WTC11 (cell line): Measurements from ENCODE around the gene SPRYD3. TPM values are rescaled to one million over a fixed set of nuclear protein-coding genes. Genes with fewer than 3 reads are reported as not detected.

ENCODE experiments used
- ATAC-seq: fragments of 200-7000 bp; cut with Tn5 transposase; 2 replicates; pipeline ENCODE4 v1.10.0; 2021; ENCODE audit warnings: mild to moderate bottlenecking, moderate library complexity
- CTCF ChIA-PET: fragments of 300-600 bp; sonication (Branson Sonifier 250); formaldehyde crosslinking; loops from one replicate; lab custom pipeline; 2021; ENCODE audit warnings: antibody characterized with exemption; lab: Charles Lee
- POLR2A ChIA-PET: fragments of 350-600 bp; sonication (Branson Sonifier 250); formaldehyde crosslinking; loops from one replicate; lab custom pipeline; 2021; ENCODE audit warnings: antibody characterized with exemption; lab: Charles Lee
- DNase-seq: peaks from one replicate; pipeline ENCODE4 v3.0.0; 2021; ENCODE audit warnings: low spot score
- H3K27ac Mint-ChIP-seq: 2 replicates; pipeline ENCODE4 v1.8.0; 2021; ENCODE audit warnings: mixed read lengths
- H3K27me3 Mint-ChIP-seq: 2 replicates; pipeline ENCODE4 v1.8.0; 2021; ENCODE audit warnings: low read depth, mild to moderate bottlenecking, moderate library complexity, mixed read lengths
- H3K36me3 Mint-ChIP-seq: 2 replicates; pipeline ENCODE4 v1.8.0; 2021; ENCODE audit warnings: mixed read lengths
- H3K4me1 Mint-ChIP-seq: 2 replicates; pipeline ENCODE4 v1.8.0; 2022; ENCODE audit warnings: mixed read lengths
- H3K4me3 Mint-ChIP-seq: 2 replicates; pipeline ENCODE4 v1.8.0; 2021; ENCODE audit warnings: mild to moderate bottlenecking, moderate library complexity, mixed read lengths
- H3K9me3 Mint-ChIP-seq: 2 replicates; pipeline ENCODE4 v1.8.0; 2021; ENCODE audit warnings: mixed read lengths
- CDX4 ChIP-seq: fragments of 250-450 bp; sonication (Bioruptor Pico); IDR thresholded peaks from 2 replicates; pipeline ENCODE4 v1.9.0; 2021; ENCODE audit warnings: moderate library complexity, mild to moderate bottlenecking, inconsistent platforms, borderline replicate concordance
- E2F1 ChIP-seq: sonication (generic); formaldehyde crosslinking; IDR thresholded peaks from 2 replicates; pipeline ENCODE4 v1.8.0; 2022; ENCODE audit warnings: mild to moderate bottlenecking, missing genetic modification reagents
- FOXJ3 ChIP-seq: sonication (generic); formaldehyde crosslinking; IDR thresholded peaks from 2 replicates; pipeline ENCODE4 v1.9.0; 2021; ENCODE audit warnings: missing genetic modification reagents, mild to moderate bottlenecking, borderline replicate concordance
- SOX15 ChIP-seq: fragments of 250-450 bp; sonication (Bioruptor Pico); IDR thresholded peaks from 2 replicates; pipeline ENCODE4 v1.9.0; 2021; ENCODE audit warnings: mild to moderate bottlenecking
- TP53 ChIP-seq: sonication (generic); formaldehyde crosslinking; IDR thresholded peaks from 2 replicates; pipeline ENCODE4 v1.8.1; 2023; ENCODE audit warnings: mild to moderate bottlenecking, missing genetic modification reagents
- ZNF138 ChIP-seq: sonication (generic); formaldehyde crosslinking; conservative IDR thresholded peaks from 2 replicates; pipeline ENCODE4 v1.8.1; 2022; ENCODE audit warnings: mild to moderate bottlenecking, moderate library complexity, missing genetic modification reagents
- ZNF317 ChIP-seq: sonication (generic); formaldehyde crosslinking; IDR thresholded peaks from 2 replicates; pipeline ENCODE4 v1.8.1; 2023; ENCODE audit warnings: low read depth, mild to moderate bottlenecking, moderate library complexity, missing genetic modification reagents, borderline replicate concordance
- ZNF423 ChIP-seq: fragments of 250-450 bp; sonication (Bioruptor Pico); IDR thresholded peaks from 2 replicates; pipeline ENCODE4 v2.1.2; 2022; ENCODE audit warnings: mild to moderate bottlenecking, moderate library complexity
- total RNA-seq: library from RNA; stranded (reverse); gene quantifications from 3 replicates; pipeline ENCODE4 v1.2.3, GENCODE V29; 2021
- TF ChIP-seq, protein P1 (sequence below): fragments of 250-450 bp; sonication (Bioruptor Pico); conservative IDR thresholded peaks from 2 replicates; pipeline ENCODE4 v1.9.0; 2021; ENCODE audit warnings: mild to moderate bottlenecking
- TF ChIP-seq, protein P2 (sequence below): fragments of 250-450 bp; sonication (Bioruptor Pico); IDR thresholded peaks from 2 replicates; pipeline ENCODE4 v1.9.0; 2021; ENCODE audit warnings: mild to moderate bottlenecking
- TF ChIP-seq, protein P3 (sequence below): sonication (generic); formaldehyde crosslinking; IDR thresholded peaks from 2 replicates; pipeline ENCODE4 v1.8.1; 2022; ENCODE audit warnings: mild to moderate bottlenecking, missing genetic modification reagents, moderate library complexity, borderline replicate concordance
- TF ChIP-seq, protein P4 (sequence below): sonication (generic); formaldehyde crosslinking; IDR thresholded peaks from 2 replicates; pipeline ENCODE4 v1.8.0; 2022; ENCODE audit warnings: mild to moderate bottlenecking, missing genetic modification reagents

SPRYD3 gene
- total RNA-seq, 1 experiment from 2014 or later: 11.9 TPM

DNA sequence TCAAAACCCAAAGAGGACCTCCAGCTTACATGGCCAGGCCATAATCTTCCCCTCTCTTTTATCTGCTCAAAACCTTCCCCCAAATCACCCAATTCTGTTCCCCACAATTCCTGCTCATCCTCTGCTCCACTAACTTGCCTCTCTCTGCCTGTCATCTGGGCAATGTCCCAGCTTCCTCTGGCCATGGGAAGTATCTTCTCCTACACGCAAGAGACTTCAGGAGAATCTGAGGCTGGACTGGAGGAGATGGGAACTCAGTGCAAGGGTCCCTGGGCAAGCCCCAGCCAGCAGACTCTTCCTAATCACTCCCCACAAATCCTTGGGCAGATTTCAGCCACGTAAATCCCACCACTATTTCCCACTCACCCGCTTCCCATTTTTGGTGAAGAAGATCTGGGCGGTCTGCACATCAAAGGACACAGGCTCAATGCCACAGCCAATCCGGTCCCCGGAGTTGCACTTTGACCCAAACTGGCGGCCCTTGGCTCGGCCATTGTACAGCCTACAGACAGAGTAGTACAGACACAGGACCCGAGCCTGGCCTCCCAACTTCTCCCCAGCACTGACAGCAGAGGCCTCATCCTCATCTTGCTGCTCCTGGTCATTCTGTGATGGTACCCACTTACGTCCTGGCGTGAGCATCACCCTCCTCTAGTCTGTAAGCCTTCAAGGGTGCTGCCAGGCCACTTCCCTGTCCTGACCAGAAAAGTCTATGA is 4.7 kb downstream of the SPRYD3 start:
- DNase-seq: no peak
- Mint-ChIP-seq H3K27ac (no peak overlapping the region), H3K36me3 (peaks cover 12% of the 10 kb centered on the region; the same call in 1 of the 2 replicates), H3K27me3 (no peaks in the 10 kb centered on the region; the same call in none of the 2 replicates), H3K4me3 (no peak overlapping the region), H3K4me1 (peaks cover 27% of the 10 kb centered on the region), H3K9me3 (no peaks in the 10 kb centered on the region)
- TF ChIP-seq SOX15: no peak
- ATAC-seq: no peak
- ChIA-PET POLR2A (no interaction called here), CTCF (interaction anchor here (1.0 to 4.3 kb wide), 3 partner anchors 9 to 123 kb away, joined by 7 to 38 read pairs (median 8); partner anchors contain the start of gene IGFBP6)

DNA sequence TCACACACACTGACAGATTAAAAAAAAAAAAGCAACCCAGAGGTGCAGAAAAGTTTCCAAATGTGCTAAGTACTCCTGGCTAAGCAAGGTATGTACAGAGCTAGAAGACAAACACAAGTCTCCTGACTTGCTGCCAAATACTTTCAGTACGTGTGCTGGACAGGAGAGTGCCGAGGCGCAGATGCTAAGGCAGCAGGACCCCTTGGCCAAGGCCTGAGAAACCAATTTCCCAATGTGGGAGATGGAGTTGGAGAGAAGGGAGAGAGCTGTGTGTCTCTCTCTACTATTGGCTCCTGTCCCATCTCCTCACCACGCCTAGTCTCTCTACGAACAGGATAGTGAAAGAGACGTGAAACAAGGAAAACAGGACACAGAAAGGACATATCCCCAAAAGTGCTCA is 5.3 kb downstream of the SPRYD3 start:
- TF ChIP-seq, protein P1, sequence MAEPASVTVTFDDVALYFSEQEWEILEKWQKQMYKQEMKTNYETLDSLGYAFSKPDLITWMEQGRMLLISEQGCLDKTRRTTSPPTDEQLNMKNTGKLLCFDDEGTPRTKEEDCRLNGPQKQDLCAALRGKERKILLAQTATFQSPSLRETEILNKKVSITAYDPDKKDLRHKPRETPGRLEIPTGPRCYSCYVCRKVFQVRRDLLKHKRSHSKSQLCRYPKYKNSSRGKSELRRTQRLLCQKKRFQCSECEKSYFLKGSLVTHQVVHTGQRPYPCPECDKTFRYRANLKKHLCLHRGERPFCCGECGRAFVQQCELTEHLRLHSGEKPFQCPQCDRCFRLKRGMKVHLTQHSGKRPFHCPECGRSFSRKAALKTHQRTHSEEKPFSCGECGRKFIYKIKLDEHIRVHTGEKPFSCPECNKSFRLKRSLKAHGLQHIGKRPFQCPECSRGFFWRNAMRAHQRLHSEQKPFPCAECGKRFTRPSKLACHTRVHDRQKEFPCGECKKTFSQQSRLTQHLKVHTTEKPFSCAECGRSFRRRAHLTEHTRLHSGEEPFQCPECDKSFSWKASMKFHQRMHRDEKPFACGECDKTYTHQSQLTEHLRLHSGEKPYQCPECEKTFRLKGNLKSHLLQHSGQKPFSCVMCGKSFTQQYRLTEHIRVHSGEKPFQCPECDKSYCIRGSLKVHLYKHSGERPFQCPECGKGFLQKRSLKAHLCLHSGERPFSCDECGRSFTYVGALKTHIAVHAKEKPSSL (CRISPR knock-in tag): no peak
- no peak for TF ChIP-seq FOXJ3 (CRISPR knock-in tag)
- TF ChIP-seq, protein P2, sequence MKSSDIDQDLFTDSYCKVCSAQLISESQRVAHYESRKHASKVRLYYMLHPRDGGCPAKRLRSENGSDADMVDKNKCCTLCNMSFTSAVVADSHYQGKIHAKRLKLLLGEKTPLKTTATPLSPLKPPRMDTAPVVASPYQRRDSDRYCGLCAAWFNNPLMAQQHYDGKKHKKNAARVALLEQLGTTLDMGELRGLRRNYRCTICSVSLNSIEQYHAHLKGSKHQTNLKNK (CRISPR knock-in tag): no peak
- peaks cover 12% of the 10 kb centered on the region; the same call in 1 of the 2 replicates for H3K36me3 Mint-ChIP-seq
- POLR2A ChIA-PET: no interaction called here

GRCh38 chr12:53071591-53072551 is 7.3 kb downstream of the SPRYD3 start:
- ATAC-seq: no peak
- DNase-seq: no peak
- POLR2A ChIA-PET: no interaction called here
- Mint-ChIP-seq H3K4me1 (peaks cover 28% of the 10 kb centered on the region), H3K9me3 (no peaks in the 10 kb centered on the region), H3K27ac (no peak overlapping the region), H3K4me3 (no peak overlapping the region), H3K36me3 (peaks cover 12% of the 10 kb centered on the region; the same call in 1 of the 2 replicates), H3K27me3 (no peaks in the 10 kb centered on the region; the same call in none of the 2 replicates)
- CTCF ChIA-PET: interaction anchor here (1.0 to 7.8 kb wide), 10 partner anchors 11 to 250 kb away, joined by 3 to 97 read pairs (median 12); partner anchors contain the start of genes AAAS, IGFBP6, SOAT2 and TNS2
- TF ChIP-seq E2F1: no peak
- TF ChIP-seq ZNF423: peak; percentile 31; the same call in 1 of the 2 replicates
- TF ChIP-seq, protein P3, sequence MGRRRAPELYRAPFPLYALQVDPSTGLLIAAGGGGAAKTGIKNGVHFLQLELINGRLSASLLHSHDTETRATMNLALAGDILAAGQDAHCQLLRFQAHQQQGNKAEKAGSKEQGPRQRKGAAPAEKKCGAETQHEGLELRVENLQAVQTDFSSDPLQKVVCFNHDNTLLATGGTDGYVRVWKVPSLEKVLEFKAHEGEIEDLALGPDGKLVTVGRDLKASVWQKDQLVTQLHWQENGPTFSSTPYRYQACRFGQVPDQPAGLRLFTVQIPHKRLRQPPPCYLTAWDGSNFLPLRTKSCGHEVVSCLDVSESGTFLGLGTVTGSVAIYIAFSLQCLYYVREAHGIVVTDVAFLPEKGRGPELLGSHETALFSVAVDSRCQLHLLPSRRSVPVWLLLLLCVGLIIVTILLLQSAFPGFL: no peak

More for the DNA sequence above, 5.3 kb downstream of the SPRYD3 start:
- ATAC-seq: no peak
- DNase-seq: no peak
- no peak overlapping the region for H3K27ac Mint-ChIP-seq
- no peaks in the 10 kb centered on the region for H3K9me3 Mint-ChIP-seq
- H3K4me3 Mint-ChIP-seq: no peak overlapping the region
- CTCF ChIA-PET: interaction anchor here (1.0 to 4.3 kb wide), 3 partner anchors 8 to 124 kb away, joined by 7 to 38 read pairs (median 8); partner anchors contain the start of gene IGFBP6
- H3K27me3 Mint-ChIP-seq: no peaks in the 10 kb centered on the region; the same call in none of the 2 replicates
- peaks cover 32% of the 10 kb centered on the region for H3K4me1 Mint-ChIP-seq

- H3K4me3 Mint-ChIP-seq: no peak overlapping the region
- no peaks in the 10 kb centered on the region for H3K9me3 Mint-ChIP-seq
- H3K27ac Mint-ChIP-seq: no peak overlapping the region
- ATAC-seq (peak; percentile 15; the same call in 1 of the 2 replicates), DNase-seq (no peak)
- no peaks in the 10 kb centered on the region; the same call in none of the 2 replicates for H3K27me3 Mint-ChIP-seq
- ChIA-PET POLR2A (interaction anchor here (0.7 kb wide), 1 partner anchor 8 kb away, joined by 3 read pairs; the partner anchor contains the start of gene SPRYD3), CTCF (interaction anchor here (0.6 to 7.8 kb wide), 11 partner anchors 8 to 250 kb away, joined by 3 to 97 read pairs (median 10); partner anchors contain the start of genes AAAS, IGFBP6, SPRYD3 and TNS2)
- peaks cover 28% of the 10 kb centered on the region for H3K4me1 Mint-ChIP-seq
- H3K36me3 Mint-ChIP-seq: peaks cover 12% of the 10 kb centered on the region; the same call in 1 of the 2 replicates
- no peak for TF ChIP-seq ZNF317 (CRISPR knock-in tag)
- TF ChIP-seq, protein P4, sequence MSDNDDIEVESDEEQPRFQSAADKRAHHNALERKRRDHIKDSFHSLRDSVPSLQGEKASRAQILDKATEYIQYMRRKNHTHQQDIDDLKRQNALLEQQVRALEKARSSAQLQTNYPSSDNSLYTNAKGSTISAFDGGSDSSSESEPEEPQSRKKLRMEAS (CRISPR knock-in tag): no peak
- no peak for TF ChIP-seq TP53 (CRISPR knock-in tag)
- no peak for TF ChIP-seq CDX4 (CRISPR knock-in tag)
- no peak for TF ChIP-seq ZNF138
These were observed 8.2 kb downstream of the SPRYD3 start for GRCh38 chr12:53070877-53071492.
